Left renal cortex interstitium (tissue), 4 donors: ENCODE results near the gene SLC6A9. TPM values are rescaled to one million over a fixed set of nuclear protein-coding genes. Genes with fewer than 3 reads are reported as not detected.

Source experiments
- DNase-seq, 4 donors: peaks; one replicate each; pipeline ENCODE4 v3.0.0-alpha.2; 2013; ENCODE audit warnings: low read depth in 4 of 4, low spot score in 2 of 4, missing footprints in 1 of 4
- polyA plus RNA-seq, 4 donors: library from polyadenylated mRNA; unstranded; fragments of 120-200 nt; gene quantifications; one replicate each; pipeline ENCODE4 v1.2.1, GENCODE V29; 2013; ENCODE audit not compliant: insufficient read length in 4 of 4

The SLC6A9 gene
- polyA plus RNA-seq, 4 donors: 5.6 to 8.8 (median 6.9) TPM

DNA sequence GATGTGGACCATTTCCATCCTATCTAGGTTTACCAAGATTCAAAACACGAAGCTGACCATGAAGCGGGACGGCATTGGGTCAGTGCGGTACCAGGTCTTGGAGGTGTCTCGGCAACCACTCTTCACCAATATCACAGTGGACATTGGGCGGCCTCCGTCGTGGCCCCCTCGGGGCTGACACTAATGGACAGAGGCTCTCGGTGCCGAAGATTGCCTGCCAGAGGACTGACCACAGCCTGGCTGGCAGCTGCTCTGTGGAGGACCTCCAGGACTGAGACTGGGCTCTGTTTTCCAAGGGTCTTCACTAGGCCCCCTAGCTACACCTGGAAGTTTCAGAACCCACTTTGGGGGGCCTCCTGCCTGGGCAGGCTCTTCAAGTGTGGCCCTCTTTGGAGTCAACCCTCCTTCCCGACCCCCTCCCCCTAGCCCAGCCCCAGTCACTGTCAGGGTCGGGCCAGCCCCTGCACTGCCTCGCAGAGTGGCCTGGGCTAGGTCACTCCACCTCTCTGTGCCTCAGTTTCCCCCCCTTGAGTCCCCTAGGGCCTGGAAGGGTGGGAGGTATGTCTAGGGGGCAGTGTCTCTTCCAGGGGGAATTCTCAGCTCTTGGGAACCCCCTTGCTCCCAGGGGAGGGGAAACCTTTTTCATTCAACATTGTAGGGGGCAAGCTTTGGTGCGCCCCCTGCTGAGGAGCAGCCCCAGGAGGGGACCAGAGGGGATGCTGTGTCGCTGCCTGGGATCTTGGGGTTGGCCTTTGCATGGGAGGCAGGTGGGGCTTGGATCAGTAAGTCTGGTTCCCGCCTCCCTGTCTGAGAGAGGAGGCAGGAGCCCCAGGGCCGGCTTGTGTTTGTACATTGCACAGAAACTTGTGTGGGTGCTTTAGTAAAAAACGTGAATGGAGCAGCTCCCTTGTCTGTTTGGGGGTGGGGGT lies 40.7 kb downstream of the SLC6A9 start:
- DNase-seq: no peak

DNA sequence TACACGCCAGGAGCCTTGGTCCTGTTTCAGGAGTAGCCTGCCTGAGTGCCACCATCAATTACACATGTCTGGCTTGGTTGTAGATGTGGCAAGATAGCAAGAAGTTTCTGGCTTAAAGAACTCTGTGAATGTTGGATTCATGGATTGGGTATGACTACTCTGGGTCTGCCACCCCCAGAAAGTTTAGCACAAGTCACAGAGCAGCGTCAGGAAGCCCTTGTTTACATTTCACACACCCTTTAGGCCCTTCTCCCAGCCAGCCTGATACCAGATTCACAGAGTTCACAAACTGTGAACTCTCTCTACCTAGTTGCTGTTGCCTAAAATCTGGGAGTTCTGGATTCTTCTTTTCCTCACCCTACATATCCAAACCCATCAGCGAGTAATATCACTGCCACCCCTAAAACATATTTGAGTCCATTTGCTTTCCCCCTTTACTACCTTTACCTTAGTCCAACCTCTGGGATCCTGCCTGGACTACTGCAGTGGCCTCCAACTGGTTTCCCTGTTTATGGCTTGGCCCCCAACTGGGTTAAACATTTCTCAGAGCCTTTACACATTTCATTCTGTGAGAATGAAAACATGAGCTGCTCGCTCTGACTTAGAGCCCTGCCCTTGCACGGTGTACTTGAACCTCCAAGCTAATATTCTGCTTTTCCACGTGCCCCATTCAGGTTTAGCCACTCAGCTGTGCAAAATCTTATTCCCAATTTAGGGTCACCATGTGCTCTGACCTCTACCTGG lies 43.9 kb downstream of the SLC6A9 start:
- DNase-seq: no peak

DNA sequence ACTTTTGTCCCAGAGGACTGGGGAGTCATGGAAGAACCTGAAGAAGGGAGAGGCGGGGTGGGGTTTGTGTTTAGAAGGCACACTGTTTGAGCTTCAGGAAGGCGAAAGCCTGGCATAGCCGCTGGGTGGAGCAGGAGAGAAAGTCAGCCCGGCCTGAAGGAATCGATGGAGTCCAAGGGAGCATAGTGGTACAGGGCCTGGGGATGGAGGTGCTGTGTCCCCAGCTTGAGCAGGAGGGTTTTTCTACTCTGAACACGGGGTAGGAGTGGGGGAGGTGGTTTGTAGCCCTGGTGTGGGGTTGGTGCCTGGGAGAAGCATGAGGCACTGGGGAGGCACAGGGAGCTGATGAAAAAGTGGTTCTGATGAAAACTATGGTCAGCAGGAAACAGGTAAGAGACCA lies 44.5 kb downstream of the SLC6A9 start:
- no peak for DNase-seq

DNA sequence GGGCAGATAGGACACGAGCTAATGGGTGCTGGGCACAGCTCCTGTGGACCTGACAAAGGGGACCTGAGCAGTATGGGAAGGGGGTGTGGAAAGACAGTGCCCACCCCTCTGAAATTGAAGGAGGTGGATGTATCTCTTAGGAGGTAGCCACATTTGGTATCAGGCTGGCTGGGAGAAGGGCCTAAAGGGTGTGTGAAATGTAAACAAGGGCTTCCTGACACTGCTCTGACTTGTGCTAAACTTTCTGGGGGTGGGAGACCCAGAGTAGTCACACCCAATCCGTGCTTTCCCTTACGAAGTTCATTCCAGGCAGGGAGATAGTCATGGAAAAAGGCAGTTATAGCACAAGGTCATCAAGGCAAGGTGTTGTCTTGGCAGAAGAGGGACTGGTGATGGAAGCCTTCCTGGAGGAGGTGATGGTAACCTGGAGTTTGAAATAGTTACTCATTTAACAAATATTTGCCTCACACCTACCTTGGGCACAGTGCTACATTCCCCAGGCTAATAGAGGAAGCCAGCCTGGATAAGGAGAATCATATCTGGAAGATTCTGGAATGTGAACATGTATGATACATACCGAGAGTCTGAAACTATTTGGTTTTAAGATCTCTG lies 45.2 kb downstream of the SLC6A9 start:
- no peak for DNase-seq

DNA sequence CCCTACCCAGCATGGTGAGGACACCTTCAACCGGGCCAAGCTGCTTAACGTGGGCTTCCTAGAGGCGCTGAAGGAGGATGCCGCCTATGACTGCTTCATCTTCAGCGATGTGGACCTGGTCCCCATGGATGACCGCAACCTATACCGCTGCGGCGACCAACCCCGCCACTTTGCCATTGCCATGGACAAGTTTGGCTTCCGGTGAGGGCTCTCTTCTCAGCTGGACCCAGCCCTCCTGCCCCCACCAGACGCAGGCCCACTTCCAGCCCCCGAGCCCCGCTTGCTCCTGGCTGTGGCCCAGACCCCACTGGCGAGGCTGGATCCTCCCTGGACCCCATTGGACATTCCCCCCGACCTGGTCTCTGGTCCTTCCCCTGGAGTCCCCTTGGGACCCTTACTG lies 46.4 kb downstream of the SLC6A9 start:
- DNase-seq: no peak

DNA sequence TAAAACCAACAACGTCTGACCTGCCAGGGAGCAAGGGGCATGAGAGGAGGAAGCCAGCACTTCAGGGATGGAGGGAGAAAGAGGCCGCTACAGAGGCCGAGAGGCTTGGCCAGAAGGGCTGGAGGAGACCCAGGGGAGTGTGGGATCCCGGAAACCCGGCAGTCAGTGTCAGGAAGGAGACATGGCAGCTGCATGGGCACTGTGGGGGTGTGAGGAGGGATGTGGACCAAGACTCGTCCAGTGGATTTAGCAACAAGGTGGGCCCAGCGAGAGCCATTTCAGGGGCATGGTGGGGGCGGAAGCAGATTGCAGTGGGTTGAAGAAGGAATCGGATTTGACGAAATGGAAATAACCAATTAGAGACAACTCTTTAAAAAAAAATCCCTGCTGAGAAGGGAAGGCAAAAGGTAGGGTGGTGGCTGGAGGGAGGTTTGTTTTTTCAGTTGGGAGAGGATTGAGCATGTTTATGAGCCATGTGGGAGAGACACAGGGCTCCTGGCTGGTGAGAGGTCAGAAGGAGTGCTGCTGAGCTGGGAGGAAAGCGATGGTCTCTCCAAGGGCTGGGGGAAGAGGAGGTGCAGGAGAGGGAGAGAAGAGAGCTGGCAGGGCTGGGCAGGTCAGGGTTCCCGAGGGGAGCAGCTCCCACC lies 47.9 kb downstream of the SLC6A9 start:
- no peak for DNase-seq

DNA sequence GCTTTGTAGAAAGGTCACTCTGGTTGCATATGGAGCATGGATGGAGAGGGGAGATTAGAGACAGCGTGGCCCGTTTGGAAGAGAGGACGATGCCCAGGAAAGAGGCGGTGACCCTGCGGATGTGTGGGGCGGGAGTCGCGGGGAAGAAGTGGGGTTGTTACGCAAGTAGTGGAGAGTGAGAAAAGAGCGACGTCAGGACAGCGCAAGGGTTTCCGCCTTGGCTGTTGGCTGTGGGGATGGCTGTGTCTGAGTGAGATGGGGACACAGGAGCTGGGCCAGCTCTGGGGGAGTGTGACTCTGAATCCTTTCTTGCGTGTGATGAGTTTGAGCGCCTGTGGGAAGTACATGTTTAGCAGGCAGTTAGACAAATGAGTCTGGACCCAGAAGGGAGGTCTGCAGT lies 48.5 kb downstream of the SLC6A9 start:
- DNase-seq: no peak

DNA sequence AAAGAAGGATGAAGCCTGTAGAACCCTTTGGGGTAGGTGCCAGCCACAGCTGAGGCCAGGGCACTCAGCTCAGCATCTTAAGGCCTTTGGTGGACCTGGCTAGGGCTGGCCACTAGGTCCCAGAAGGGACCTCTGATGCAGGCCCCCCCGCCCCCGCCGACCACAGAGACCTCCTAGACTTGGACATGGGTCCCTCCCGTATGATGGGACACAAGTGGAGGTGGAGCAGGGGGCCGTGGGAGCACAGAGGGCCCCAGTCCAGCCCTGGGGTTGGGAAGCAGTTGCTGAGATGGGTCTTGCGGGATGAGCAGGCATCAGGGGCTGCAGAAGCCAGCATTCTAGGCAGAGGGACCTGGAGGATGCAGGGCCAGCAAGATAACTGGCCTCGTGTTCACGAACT lies 49.0 kb downstream of the SLC6A9 start:
- no peak for DNase-seq

DNA sequence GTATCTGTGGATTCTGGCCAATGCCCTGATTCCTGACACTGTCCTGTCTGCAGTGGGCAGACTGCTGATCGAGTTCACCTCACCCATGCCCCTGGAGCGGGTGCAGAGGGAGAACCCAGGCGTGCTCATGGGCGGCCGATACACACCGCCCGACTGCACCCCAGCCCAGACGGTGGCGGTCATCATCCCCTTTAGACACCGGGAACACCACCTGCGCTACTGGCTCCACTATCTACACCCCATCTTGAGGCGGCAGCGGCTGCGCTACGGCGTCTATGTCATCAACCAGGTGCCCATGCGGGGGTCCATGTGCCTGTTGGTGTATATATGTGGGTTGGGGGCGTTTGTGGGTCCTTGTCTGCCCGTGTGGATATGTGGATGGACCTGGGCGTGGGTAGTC lies 49.6 kb downstream of the SLC6A9 start:
- no peak for DNase-seq

DNA sequence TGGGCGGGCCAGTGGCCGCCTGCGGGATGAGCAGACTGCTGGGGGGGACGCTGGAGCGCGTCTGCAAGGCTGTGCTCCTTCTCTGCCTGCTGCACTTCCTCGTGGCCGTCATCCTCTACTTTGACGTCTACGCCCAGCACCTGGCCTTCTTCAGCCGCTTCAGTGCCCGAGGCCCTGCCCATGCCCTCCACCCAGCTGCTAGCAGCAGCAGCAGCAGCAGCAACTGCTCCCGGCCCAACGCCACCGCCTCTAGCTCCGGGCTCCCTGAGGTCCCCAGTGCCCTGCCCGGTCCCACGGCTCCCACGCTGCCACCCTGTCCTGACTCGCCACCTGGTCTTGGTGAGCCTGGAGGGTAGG lies 50.1 kb downstream of the SLC6A9 start:
- no peak for DNase-seq

DNA sequence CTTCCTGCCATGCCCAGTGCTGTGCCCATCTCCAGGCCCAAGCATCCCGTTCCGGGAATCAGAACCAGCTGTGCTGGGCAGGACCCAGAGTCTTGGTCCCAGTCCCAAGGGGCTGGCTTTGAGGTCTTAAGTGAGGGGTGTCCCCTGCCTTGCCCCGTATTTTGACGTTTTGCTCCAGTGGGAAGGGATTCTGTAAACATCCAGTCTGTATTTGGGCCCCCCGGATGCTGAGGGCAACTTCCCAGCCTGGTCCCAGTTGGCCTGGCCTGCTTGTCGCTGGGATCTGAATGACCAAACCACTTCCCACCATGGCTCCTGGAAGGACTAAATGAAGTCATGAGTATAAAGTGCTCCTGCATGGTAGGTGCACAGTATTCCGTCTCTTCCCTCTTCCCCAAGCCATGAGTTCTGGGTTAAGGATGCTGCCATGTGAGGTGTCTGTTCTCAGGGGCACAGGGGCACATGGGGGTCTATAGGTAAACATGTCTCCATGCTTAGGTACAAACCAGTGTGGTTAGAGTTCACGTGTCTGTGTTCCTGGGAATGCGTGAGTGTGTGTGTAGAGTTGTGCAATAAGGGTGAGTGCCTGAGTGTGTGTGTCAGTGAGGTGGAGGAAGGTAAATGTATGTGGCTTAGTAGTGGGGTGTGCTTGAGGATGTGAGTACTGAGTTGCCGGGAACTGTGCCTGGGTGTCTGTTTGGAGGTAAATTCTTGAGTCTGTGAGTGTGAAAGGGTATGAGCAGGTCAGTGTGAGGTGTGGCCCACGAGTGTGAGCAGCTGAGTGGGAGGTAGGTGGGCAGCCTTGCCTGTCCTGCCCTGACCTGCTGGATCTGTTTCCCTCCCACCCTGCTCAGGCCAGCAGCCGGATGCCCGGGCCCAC lies 50.8 kb downstream of the SLC6A9 start:
- DNase-seq: no peak

DNA sequence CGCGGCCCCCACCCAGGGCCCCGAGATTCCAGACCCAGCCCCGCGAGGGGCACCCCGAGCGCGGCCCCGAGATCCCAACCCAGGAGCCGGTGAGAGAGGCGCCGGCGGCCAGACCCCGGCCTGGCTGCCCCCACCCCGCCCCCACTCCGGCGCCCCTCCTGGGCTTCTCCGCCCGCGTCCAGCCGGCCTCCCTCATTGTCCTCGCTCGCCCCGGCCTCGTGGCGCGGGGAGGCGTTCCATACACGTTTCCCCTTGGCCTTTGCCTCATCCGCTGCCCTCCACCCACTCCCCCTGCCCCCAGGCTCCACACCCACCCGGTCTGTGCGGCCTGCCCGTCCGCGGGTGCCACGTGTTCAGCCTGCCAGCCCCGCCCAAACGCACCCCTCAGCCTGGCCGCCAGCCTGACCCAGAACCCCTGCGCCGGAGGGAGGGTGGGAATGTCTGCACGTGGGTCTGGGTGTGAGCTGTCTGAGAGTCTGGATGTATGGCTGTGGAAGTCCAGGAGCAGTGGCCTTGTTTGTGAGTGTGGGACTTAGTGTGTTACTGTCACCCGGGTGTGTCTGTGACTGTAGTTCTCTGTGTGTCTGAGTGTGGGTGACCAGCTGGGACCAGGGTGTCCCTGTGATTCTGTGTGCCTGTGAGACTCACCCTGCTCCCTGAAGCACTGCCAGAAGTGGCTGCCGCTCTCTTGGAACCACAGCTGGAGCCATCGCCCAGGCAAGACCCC lies 51.6 kb downstream of the SLC6A9 start:
- no peak for DNase-seq

DNA sequence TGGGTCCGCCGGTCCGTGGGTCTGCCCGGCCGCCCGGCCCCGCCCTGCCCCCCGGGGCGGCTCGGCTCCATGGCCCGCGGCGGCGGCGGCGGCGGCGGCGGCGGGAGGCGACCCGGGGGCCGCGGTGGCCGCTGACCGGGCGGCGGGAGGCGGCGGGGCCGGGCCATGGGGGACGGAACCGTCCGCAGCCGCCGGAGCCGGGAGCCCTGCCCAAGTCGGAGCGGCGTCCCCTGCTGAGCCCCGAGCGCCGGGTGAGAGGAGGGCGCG lies 52.1 kb downstream of the SLC6A9 start:
- DNase-seq: no peak

DNA sequence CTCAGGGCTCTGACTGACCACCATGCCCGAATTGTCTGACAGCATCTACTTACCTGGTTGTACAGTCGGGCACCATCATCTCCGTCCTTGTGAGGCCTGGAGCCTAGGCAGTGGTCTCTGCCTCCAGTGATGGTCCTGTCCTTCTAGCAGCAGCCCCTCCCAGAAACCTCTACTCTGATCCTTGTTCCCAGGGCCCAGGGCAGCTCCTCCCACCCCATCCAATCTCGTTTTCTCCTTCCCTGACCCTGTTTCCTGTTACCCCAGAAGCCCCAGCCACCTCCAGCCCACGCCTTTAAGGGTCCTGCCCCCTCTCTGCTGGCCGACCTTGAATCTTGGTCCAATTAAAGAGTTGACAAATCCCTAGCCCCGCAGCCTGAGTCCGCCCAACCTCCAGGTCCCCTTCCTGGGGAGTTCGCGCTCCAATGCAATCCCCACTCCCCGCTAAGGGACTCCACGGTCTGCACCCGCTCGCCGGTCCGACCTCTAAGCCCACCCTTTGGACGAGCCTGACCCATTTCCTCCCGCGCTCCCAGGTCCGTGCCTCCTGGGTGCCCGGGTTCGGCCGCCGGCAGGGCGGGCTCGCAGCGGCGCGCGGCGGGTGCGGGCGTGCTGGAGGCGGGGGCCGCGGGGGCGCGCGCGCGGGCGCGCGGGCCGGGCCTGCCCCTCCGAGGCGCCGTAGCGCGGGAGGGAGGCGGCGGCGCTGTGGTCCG lies 52.6 kb downstream of the SLC6A9 start, which contains the start of gene B4GALT2:
TSS of gene B4GALT2 (plus strand) at position 660 of the 710 bp plus-strand sequence. CDS start 1,951 bp downstream, outside the sequence.
- DNase-seq: no peak

DNA sequence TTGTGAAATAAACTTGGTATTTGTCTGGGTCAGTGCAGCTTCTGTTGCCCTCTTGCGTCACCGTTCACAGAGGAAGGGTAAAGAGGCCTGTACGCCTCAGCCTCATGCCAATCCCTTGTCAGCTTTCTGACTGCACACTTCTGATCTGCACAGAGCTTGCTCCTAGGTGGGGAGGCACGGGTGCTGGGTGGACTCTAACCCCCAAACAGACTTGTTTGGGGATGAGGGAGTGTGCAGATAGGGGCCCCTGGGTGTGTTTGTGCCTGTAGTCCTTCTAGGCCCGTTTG lies 53.1 kb downstream of the SLC6A9 start:
- no peak for DNase-seq

DNA sequence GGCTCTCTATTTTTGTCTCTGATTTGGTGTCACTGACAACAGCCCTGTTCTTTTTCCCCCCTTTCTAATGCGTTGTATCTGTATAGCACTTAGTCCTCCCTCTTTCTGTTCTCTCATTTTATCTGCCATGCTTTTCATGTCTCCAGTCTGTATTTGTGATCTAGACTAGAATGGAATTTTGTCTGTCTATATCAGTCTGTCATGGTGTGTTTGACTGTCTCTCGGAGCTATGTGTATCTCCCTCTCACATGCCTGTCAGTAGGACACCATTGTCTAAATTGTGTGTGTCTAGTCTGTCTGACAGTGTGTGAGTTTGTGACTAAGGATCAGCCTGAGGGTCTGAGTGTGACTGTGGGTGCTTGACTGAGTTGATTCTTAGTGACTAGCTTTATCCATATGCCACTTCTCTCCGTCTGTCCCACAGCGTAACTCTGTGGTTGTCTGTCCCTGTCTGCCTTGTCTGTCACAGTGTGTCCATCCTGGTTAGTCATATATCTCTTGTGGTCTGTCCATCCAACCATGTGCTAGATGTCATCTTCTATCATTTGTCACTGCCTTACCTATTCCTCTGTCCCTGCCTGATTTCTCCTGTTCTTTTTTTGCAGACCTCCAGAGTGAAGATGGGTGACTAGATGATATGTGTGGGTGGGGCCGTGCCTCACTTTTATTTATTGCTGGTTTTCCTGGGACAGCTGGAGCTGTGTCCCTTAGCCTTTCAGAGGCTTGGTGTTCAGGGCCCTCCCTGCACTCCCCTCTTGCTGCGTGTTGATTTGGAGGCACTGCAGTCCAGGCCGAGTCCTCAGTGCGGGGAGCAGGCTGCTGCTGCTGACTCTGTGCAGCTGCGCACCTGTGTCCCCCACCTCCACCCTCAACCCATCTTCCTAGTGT lies 53.6 kb downstream of the SLC6A9 start:
- DNase-seq: no peak

DNA sequence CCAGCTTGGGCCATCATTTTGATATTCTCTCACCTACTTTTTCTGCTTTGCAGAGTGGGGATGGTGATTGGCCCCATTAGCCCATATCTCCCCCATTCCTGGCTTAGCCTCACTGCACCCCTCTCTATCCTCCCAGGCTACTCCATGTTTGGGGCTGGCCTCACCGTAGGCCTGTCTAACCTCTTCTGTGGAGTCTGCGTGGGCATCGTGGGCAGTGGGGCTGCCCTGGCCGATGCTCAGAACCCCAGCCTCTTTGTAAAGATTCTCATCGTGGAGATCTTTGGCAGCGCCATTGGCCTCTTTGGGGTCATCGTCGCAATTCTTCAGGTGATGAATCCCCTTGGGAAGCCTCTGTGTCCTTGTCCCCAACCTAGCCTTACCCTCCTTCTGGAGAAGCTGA lies 54.4 kb downstream of the SLC6A9 start:
- DNase-seq: no peak

DNA sequence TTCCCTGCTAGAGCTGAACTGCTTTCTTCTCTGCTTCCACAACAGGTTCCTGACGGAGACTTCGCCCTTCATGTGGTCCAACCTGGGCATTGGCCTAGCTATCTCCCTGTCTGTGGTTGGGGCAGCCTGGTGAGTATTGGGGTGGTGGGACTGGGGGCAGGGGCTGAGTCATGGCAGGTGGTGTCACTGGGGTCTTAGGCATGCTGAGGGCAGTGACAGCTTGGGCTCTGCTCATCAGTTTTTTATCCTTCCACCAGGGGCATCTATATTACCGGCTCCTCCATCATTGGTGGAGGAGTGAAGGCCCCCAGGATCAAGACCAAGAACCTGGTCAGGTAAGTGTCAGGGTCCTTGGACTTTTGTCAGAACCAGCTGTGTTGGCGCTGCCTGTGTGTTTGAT lies 55.2 kb downstream of the SLC6A9 start:
- no peak for DNase-seq
